Lung (tissue), 12 donors: ENCODE data around the gene P2RY6. TPM values are rescaled to one million over a fixed set of nuclear protein-coding genes. Genes with fewer than 3 reads are reported as not detected.

ENCODE experiments used
- ATAC-seq: fragments of 200-7000 bp; cut with Tn5 transposase; one replicate; pipeline ENCODE4 v1.9.1; 2020; ENCODE audit warnings: moderate number of reproducible peaks; ENCODE audit not compliant: insufficient read depth, low FRiP score
- DNase-seq, 3 donors: peaks; one replicate each; pipeline ENCODE4 v3.0.0-alpha.2; 2013 to 2017
- H3K27ac ChIP-seq, 2 donors: one replicate each; pipeline ENCODE4 v1.5.1; 2013; ENCODE audit warnings: mild to moderate bottlenecking in 2 of 2, moderate library complexity in 2 of 2, control low read depth in 1 of 2, inconsistent platforms in 1 of 2, low read depth in 1 of 2, low read length in 1 of 2
- H3K27me3 ChIP-seq, 3 donors: one replicate each; pipeline ENCODE4 v1.5.1; 2013; ENCODE audit warnings: low read length in 2 of 3; ENCODE audit not compliant: control insufficient read depth in 3 of 3, insufficient read depth in 3 of 3
- H3K36me3 ChIP-seq, 4 donors: one replicate each; pipeline ENCODE4 v1.5.1; 2013; ENCODE audit warnings: low read length in 4 of 4, mild to moderate bottlenecking in 1 of 4, moderate library complexity in 1 of 4; ENCODE audit not compliant: control insufficient read depth in 4 of 4, insufficient read depth in 4 of 4
- H3K4me1 ChIP-seq, 5 donors: one replicate each; pipeline ENCODE4 v1.5.1; 2013; ENCODE audit warnings: low read length in 5 of 5, mild to moderate bottlenecking in 2 of 5, moderate library complexity in 1 of 5; ENCODE audit not compliant: control insufficient read depth in 5 of 5, insufficient read depth in 5 of 5
- H3K4me3 ChIP-seq: one replicate; pipeline ENCODE4 v1.5.1; 2013; ENCODE audit warnings: mild to moderate bottlenecking, control low read depth, moderate library complexity
- H3K9ac ChIP-seq, 2 donors: one replicate each; pipeline ENCODE4 v1.5.1; 2013; ENCODE audit warnings: low read length in 2 of 2, control low read depth in 1 of 2; ENCODE audit not compliant: insufficient read depth in 1 of 2
- H3K9me3 ChIP-seq, 4 donors: one replicate each; pipeline ENCODE4 v1.5.1; 2013; ENCODE audit warnings: low read length in 3 of 4, mild to moderate bottlenecking in 1 of 4, moderate library complexity in 1 of 4; ENCODE audit not compliant: control insufficient read depth in 4 of 4, insufficient read depth in 3 of 4
- WGBS, 2 donors: extraction: QIAGEN DNeasy Blood & Tissue Kit; methylation state at CpG; one replicate each; pipeline ENCODE4 v1.1.7; 2013; 5-methylcytosine and 5-hydroxymethylcytosine counted together
- polyA plus RNA-seq, 2 donors: library from polyadenylated mRNA; stranded (reverse); fragments of 200-250 nt; gene quantifications; one replicate each; pipeline ENCODE4 v1.2.1, GENCODE V29; 2013
- total RNA-seq, 2 donors: library from RNA; depleted of rRNA in 1 of 2; stranded (reverse); fragments of >200 nt in 1 of 2; gene quantifications; one replicate each; pipeline ENCODE4 v1.2.1, GENCODE V29; 2014 to 2021
- TF ChIP-seq, protein P1 (sequence below): IDR thresholded peaks from 2 replicates; pipeline ENCODE4 v1.5.1; 2012; ENCODE audit warnings: mild to moderate bottlenecking; ENCODE audit errors: control extremely low read depth, extremely low read depth
- donor health status: control.
- donor health status: control.
- donor health status: Bipolar disorder and iron deficiency.
- donor health status: healthy.
- donor health status: DM: yes; HTN: yes; CAD: no.

Gene P2RY6
- total and polyA plus RNA-seq, 4 donors = 3.0 to 13.0 (median 3.6) TPM

DNA sequence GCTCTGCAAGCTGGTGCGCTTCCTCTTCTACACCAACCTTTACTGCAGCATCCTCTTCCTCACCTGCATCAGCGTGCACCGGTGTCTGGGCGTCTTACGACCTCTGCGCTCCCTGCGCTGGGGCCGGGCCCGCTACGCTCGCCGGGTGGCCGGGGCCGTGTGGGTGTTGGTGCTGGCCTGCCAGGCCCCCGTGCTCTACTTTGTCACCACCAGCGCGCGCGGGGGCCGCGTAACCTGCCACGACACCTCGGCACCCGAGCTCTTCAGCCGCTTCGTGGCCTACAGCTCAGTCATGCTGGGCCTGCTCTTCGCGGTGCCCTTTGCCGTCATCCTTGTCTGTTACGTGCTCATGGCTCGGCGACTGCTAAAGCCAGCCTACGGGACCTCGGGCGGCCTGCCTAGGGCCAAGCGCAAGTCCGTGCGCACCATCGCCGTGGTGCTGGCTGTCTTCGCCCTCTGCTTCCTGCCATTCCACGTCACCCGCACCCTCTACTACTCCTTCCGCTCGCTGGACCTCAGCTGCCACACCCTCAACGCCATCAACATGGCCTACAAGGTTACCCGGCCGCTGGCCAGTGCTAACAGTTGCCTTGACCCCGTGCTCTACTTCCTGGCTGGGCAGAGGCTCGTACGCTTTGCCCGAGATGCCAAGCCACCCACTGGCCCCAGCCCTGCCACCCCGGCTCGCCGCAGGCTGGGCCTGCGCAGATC lies 37.5 kb upstream of the P2RY6 start:
- WGBS, 2 donors = 95% methylated on average over 56 of the region's 56 CpGs
- TF ChIP-seq, protein P1, sequence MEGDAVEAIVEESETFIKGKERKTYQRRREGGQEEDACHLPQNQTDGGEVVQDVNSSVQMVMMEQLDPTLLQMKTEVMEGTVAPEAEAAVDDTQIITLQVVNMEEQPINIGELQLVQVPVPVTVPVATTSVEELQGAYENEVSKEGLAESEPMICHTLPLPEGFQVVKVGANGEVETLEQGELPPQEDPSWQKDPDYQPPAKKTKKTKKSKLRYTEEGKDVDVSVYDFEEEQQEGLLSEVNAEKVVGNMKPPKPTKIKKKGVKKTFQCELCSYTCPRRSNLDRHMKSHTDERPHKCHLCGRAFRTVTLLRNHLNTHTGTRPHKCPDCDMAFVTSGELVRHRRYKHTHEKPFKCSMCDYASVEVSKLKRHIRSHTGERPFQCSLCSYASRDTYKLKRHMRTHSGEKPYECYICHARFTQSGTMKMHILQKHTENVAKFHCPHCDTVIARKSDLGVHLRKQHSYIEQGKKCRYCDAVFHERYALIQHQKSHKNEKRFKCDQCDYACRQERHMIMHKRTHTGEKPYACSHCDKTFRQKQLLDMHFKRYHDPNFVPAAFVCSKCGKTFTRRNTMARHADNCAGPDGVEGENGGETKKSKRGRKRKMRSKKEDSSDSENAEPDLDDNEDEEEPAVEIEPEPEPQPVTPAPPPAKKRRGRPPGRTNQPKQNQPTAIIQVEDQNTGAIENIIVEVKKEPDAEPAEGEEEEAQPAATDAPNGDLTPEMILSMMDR = no peak
- H3K4me1 ChIP-seq = peaks cover 3 to 25% (median 13%) of the 10 kb centered on the region in 5 donors

DNA sequence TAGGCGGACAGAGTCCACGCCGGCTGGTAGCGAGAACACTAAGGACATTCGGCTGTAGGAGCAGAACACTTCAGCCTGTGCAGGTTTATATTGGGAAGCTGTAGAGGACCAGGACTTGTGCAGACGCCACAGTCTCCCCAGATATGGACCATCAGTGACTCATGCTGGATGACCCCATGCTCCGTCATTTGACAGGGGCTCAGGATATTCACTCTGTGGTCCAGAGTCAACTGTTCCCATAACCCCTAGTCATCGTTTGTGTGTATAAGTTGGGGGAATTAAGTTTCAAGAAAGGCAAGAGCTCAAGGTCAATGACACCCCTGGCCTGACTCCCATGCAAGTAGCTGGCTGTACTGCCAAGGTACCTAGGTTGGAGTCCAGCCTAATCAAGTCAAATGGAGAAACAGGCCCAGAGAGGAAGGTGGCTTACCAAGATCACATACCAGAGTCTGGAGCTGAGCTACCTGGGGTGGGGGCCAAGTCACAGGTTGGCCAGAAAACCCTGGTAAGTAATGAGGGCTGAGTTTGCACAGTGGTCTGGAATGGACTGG lies 36.8 kb upstream of the P2RY6 start:
- 91 to 92% methylated on average over 8 of the region's 8 CpGs for WGBS, 2 donors
- DNase-seq (no peak), ATAC-seq (no peak)
- peaks cover 3 to 24% (median 10%) of the 10 kb centered on the region in 5 donors for H3K4me1 ChIP-seq
- no peak overlapping the region for H3K27ac ChIP-seq
- no peak overlapping the region for H3K4me3 ChIP-seq
- peaks cover 0 to 4% (median 0%) of the 10 kb centered on the region in 4 donors for H3K36me3 ChIP-seq
- H3K27me3 ChIP-seq = no peaks in the 10 kb centered on the region
- no peak overlapping the region for H3K9ac ChIP-seq
- H3K9me3 ChIP-seq = no peaks in the 10 kb centered on the region
- TF ChIP-seq, protein P1 = no peak

More for the DNA sequence above, 37.5 kb upstream of the P2RY6 start:
- no peaks in the 10 kb centered on the region for H3K9me3 ChIP-seq
- DNase-seq (no peak), ATAC-seq (no peak)
- H3K9ac ChIP-seq = no peak overlapping the region
- no peak overlapping the region for H3K27ac ChIP-seq
- peaks cover 0 to 4% (median 0%) of the 10 kb centered on the region in 4 donors for H3K36me3 ChIP-seq
- H3K27me3 ChIP-seq = no peaks in the 10 kb centered on the region
- H3K4me3 ChIP-seq = no peak overlapping the region

DNA sequence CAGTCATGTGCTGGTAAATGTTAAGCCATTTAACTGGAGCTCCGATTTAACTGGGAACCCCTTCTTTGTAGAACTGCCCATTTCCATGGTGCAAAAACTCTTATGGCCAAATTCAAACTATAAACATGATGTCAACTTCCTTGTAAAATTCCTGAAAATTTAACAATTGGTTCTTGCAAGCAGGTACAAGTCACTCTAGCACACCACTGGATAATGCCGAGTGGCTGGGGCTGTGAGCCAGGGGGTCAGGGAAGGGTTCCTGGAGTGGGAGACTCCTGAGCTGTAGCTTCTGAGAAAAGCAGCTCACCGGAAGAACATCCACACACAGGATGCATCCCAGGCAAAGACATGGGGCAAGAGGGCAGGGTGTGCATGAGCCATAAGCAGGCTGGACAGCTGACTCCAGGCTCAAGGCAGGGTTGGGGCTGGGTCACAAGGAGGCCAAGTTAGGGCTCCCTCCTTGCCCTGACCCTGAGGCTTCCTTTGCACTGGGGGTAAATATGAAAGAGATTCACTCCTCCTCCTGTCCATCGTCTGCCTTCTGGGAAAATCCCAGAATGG lies 35.9 kb upstream of the P2RY6 start:
- DNase-seq (no peak), ATAC-seq (no peak)
- no peaks in the 10 kb centered on the region for H3K9me3 ChIP-seq
- no peak overlapping the region for H3K4me3 ChIP-seq
- TF ChIP-seq, protein P1 = no peak
- no peak overlapping the region for H3K27ac ChIP-seq
- no peaks in the 10 kb centered on the region for H3K27me3 ChIP-seq
- 88 to 89% methylated on average over 4 of the region's 4 CpGs for WGBS, 2 donors
- H3K36me3 ChIP-seq = peaks cover 0 to 4% (median 0%) of the 10 kb centered on the region in 4 donors
- peaks cover 8 to 24% (median 10%) of the 10 kb centered on the region in 5 donors for H3K4me1 ChIP-seq
- H3K9ac ChIP-seq = no peak overlapping the region
